ENCODE measurements around the gene PTPRM.

Gene PTPRM

GRCh38 chr18:8194431-8194830, 627.3 kb downstream of the PTPRM start:
- H3K4me1 ChIP-seq (ENCODE audit: control insufficient read depth, low read length): no peaks in the 10 kb centered on the region
- no peak overlapping the region for H3K4me2 ChIP-seq (ENCODE audit: low read length)

GRCh38 chr18:8196238-8196637, 629.1 kb downstream of the PTPRM start:
- no peak overlapping the region for H3K27ac ChIP-seq (ENCODE audit: low read depth, low read length)
- H3K4me1 ChIP-seq (ENCODE audit: control insufficient read depth, low read length): no peaks in the 10 kb centered on the region
- no peaks in the 10 kb centered on the region for H3K27me3 ChIP-seq (ENCODE audit: control insufficient read depth, low read length)
- H3K79me2 ChIP-seq (ENCODE audit: control insufficient read depth, low read length): no peaks in the 10 kb centered on the region
- H3K9me2 ChIP-seq (replicated peaks; ENCODE audit: control insufficient read depth, low read length): no peaks in the 10 kb centered on the region
- no peak overlapping the region for H3K4me2 ChIP-seq (ENCODE audit: low read length)
- TF ChIP-seq CTCF (IDR thresholded peaks at IDR 0.05; ENCODE audit: low read depth, low read length, poor library complexity, severe bottlenecking) (no peak), EZH2phosphoT487 (IDR thresholded peaks at IDR 0.05; ENCODE audit: borderline replicate concordance, low read length) (no peak)
- no peak overlapping the region for H3K4me3 ChIP-seq (ENCODE audit: low read length)
- H3K9me3 ChIP-seq (ENCODE audit: control insufficient read depth, insufficient read depth, low read length): no peaks in the 10 kb centered on the region
- H3F3A ChIP-seq (ENCODE audit: control insufficient read depth, insufficient read depth): no peaks in the 10 kb centered on the region
- H4K20me1 ChIP-seq (ENCODE audit: control insufficient read depth, insufficient read depth, low read depth, low read length): no peaks in the 10 kb centered on the region
- no peaks in the 10 kb centered on the region for H3K36me3 ChIP-seq (ENCODE audit: control insufficient read depth, low read length)

More at GRCh38 chr18:8194431-8194830, 627.3 kb downstream of the PTPRM start:
- no peak overlapping the region for H3K27ac ChIP-seq (ENCODE audit: low read depth, low read length)
- H4K20me1 ChIP-seq (ENCODE audit: control insufficient read depth, insufficient read depth, low read depth, low read length): no peaks in the 10 kb centered on the region
- no peaks in the 10 kb centered on the region for H3K79me2 ChIP-seq (ENCODE audit: control insufficient read depth, low read length)
- no peaks in the 10 kb centered on the region for H3K27me3 ChIP-seq (ENCODE audit: control insufficient read depth, low read length)
- H3K4me3 ChIP-seq (ENCODE audit: low read length): no peak overlapping the region
- no peaks in the 10 kb centered on the region for H3F3A ChIP-seq (ENCODE audit: control insufficient read depth, insufficient read depth)
- no peaks in the 10 kb centered on the region for H3K36me3 ChIP-seq (ENCODE audit: control insufficient read depth, low read length)
- no peak for TF ChIP-seq CTCF (IDR thresholded peaks at IDR 0.05; ENCODE audit: low read depth, low read length, poor library complexity, severe bottlenecking)
- TF ChIP-seq EZH2phosphoT487 (IDR thresholded peaks at IDR 0.05; ENCODE audit: borderline replicate concordance, low read length): no peak
- H3K9me3 ChIP-seq (ENCODE audit: control insufficient read depth, insufficient read depth, low read length): no peaks in the 10 kb centered on the region
- H3K9me2 ChIP-seq (replicated peaks; ENCODE audit: control insufficient read depth, low read length): no peaks in the 10 kb centered on the region

- Histone ChIP-seq H3K27ac (ENCODE audit: low read depth, low read length) (no peak overlapping the region), H3K79me2 (ENCODE audit: control insufficient read depth, low read length) (no peaks in the 10 kb centered on the region), H3F3A (ENCODE audit: control insufficient read depth, insufficient read depth) (no peaks in the 10 kb centered on the region), H4K20me1 (ENCODE audit: control insufficient read depth, insufficient read depth, low read depth, low read length) (no peaks in the 10 kb centered on the region), H3K27me3 (ENCODE audit: control insufficient read depth, low read length) (no peaks in the 10 kb centered on the region), H3K4me1 (ENCODE audit: control insufficient read depth, low read length) (no peaks in the 10 kb centered on the region), H3K9me3 (ENCODE audit: control insufficient read depth, insufficient read depth, low read length) (no peaks in the 10 kb centered on the region), H3K4me3 (ENCODE audit: low read length) (no peak overlapping the region), H3K4me2 (ENCODE audit: low read length) (no peak overlapping the region), H3K9me2 (replicated peaks; ENCODE audit: control insufficient read depth, low read length) (no peaks in the 10 kb centered on the region), H3K36me3 (ENCODE audit: control insufficient read depth, low read length) (no peaks in the 10 kb centered on the region)
- no peak for TF ChIP-seq CTCF (IDR thresholded peaks at IDR 0.05; ENCODE audit: low read depth, low read length, poor library complexity, severe bottlenecking)
- TF ChIP-seq EZH2phosphoT487 (IDR thresholded peaks at IDR 0.05; ENCODE audit: borderline replicate concordance, low read length): no peak
These were observed 630.4 kb downstream of the PTPRM start for GRCh38 chr18:8197499-8197898.

GRCh38 chr18:8207996-8208395, 640.9 kb downstream of the PTPRM start:
- no peaks in the 10 kb centered on the region for H3K9me2 ChIP-seq (replicated peaks; ENCODE audit: control insufficient read depth, low read length)
- H3K4me1 ChIP-seq (ENCODE audit: control insufficient read depth, low read length): no peaks in the 10 kb centered on the region
- H3K27me3 ChIP-seq (ENCODE audit: control insufficient read depth, low read length): no peaks in the 10 kb centered on the region
- H3K4me3 ChIP-seq (ENCODE audit: low read length): no peak overlapping the region
- no peak overlapping the region for H3K27ac ChIP-seq (ENCODE audit: low read depth, low read length)
- no peaks in the 10 kb centered on the region for H3K79me2 ChIP-seq (ENCODE audit: control insufficient read depth, low read length)
- H4K20me1 ChIP-seq (ENCODE audit: control insufficient read depth, insufficient read depth, low read depth, low read length): no peaks in the 10 kb centered on the region
- no peaks in the 10 kb centered on the region for H3F3A ChIP-seq (ENCODE audit: control insufficient read depth, insufficient read depth)
- H3K36me3 ChIP-seq (ENCODE audit: control insufficient read depth, low read length): no peaks in the 10 kb centered on the region
- H3K9me3 ChIP-seq (ENCODE audit: control insufficient read depth, insufficient read depth, low read length): no peaks in the 10 kb centered on the region
- TF ChIP-seq CTCF (IDR thresholded peaks at IDR 0.05; ENCODE audit: low read depth, low read length, poor library complexity, severe bottlenecking): no peak
- no peak for TF ChIP-seq EZH2phosphoT487 (IDR thresholded peaks at IDR 0.05; ENCODE audit: borderline replicate concordance, low read length)
- no peak overlapping the region for H3K4me2 ChIP-seq (ENCODE audit: low read length)
